Urothelium cell line (cell line): ENCODE measurements around the gene SOX5.
"Not testable (repeated sequence)": the region's sequence is repeated elsewhere in the genome, so short reads cannot be mapped to it uniquely, and the experiment has no call there.

Experiments used
- DNase-seq: peaks from one replicate; pipeline ENCODE4 v3.0.0; 2011; ENCODE audit warnings: low spot score, mixed read lengths
- FAIRE-seq: peaks from 2 replicates; lab custom pipeline; 2011; peaks lifted over from hg19 to GRCh38; lab: Jason Lieb, UNC

Gene SOX5

GRCh38 chr12:23911574-23911973 is 37.9 kb downstream of the SOX5 start:
- FAIRE-seq (no peak), DNase-seq (no peak)

- FAIRE-seq (no peak), DNase-seq (no peak)
These were observed 39.9 kb downstream of the SOX5 start for GRCh38 chr12:23909551-23909950.

- FAIRE-seq (no peak), DNase-seq (peak; percentile 84)
These were observed 43.1 kb downstream of the SOX5 start for GRCh38 chr12:23906329-23906728.

GRCh38 chr12:23899434-23899833 is 50.0 kb downstream of the SOX5 start:
- FAIRE-seq (no peak), DNase-seq (no peak)

GRCh38 chr12:23898121-23898520 is 51.3 kb downstream of the SOX5 start:
- FAIRE-seq (no peak), DNase-seq (no peak)

GRCh38 chr12:23895792-23896218 is 53.7 kb downstream of the SOX5 start:
- FAIRE-seq (peak; percentile 84), DNase-seq (peak; percentile 49)

- FAIRE-seq (no peak), DNase-seq (peak; percentile 6)
These were observed 55.9 kb downstream of the SOX5 start for GRCh38 chr12:23893611-23894010.

GRCh38 chr12:23891115-23891514 is 58.4 kb downstream of the SOX5 start:
- FAIRE-seq (no peak), DNase-seq (no peak)

- no peak for DNase-seq
- no peak for FAIRE-seq
These were observed 60.4 kb downstream of the SOX5 start for GRCh38 chr12:23889069-23889440.

GRCh38 chr12:23888396-23889068 is 60.9 kb downstream of the SOX5 start:
- FAIRE-seq (no peak), DNase-seq (no peak)

- DNase-seq = no peak
These were observed 62.2 kb downstream of the SOX5 start for GRCh38 chr12:23887055-23887835.

GRCh38 chr12:23885394-23885793 is 64.1 kb downstream of the SOX5 start:
- FAIRE-seq = no peak

More at GRCh38 chr12:23887055-23887835, 62.2 kb downstream of the SOX5 start:
- FAIRE-seq = no peak

GRCh38 chr12:23884909-23885308 is 64.6 kb downstream of the SOX5 start:
- no peak for DNase-seq
- no peak for FAIRE-seq

More at GRCh38 chr12:23885394-23885793, 64.1 kb downstream of the SOX5 start:
- DNase-seq = no peak

- FAIRE-seq (no peak), DNase-seq (no peak)
These were observed 68.5 kb downstream of the SOX5 start for GRCh38 chr12:23880988-23881387.

- DNase-seq, FAIRE-seq: not testable (repeated sequence)
These were observed 72.9 kb downstream of the SOX5 start for GRCh38 chr12:23876618-23877017.

GRCh38 chr12:23867794-23868193 is 81.7 kb downstream of the SOX5 start:
- DNase-seq (no peak), FAIRE-seq (no peak)

GRCh38 chr12:23862701-23863100 is 86.8 kb downstream of the SOX5 start:
- FAIRE-seq = no peak

GRCh38 chr12:23860019-23860418 is 89.5 kb downstream of the SOX5 start:
- FAIRE-seq (no peak), DNase-seq (no peak)

More at GRCh38 chr12:23862701-23863100, 86.8 kb downstream of the SOX5 start:
- DNase-seq = no peak

- FAIRE-seq (no peak), DNase-seq (no peak)
These were observed 92.3 kb downstream of the SOX5 start for GRCh38 chr12:23857178-23857577.

GRCh38 chr12:23855813-23856212 is 93.7 kb downstream of the SOX5 start:
- FAIRE-seq = no peak
- no peak for DNase-seq

- DNase-seq = no peak
- no peak for FAIRE-seq
These were observed 94.9 kb downstream of the SOX5 start for GRCh38 chr12:23854598-23854997.

- DNase-seq (no peak), FAIRE-seq (no peak)
These were observed 95.8 kb downstream of the SOX5 start for GRCh38 chr12:23853640-23854039.
